Measurements from ENCODE around the gene PLXNC1.

Gene PLXNC1

DNA sequence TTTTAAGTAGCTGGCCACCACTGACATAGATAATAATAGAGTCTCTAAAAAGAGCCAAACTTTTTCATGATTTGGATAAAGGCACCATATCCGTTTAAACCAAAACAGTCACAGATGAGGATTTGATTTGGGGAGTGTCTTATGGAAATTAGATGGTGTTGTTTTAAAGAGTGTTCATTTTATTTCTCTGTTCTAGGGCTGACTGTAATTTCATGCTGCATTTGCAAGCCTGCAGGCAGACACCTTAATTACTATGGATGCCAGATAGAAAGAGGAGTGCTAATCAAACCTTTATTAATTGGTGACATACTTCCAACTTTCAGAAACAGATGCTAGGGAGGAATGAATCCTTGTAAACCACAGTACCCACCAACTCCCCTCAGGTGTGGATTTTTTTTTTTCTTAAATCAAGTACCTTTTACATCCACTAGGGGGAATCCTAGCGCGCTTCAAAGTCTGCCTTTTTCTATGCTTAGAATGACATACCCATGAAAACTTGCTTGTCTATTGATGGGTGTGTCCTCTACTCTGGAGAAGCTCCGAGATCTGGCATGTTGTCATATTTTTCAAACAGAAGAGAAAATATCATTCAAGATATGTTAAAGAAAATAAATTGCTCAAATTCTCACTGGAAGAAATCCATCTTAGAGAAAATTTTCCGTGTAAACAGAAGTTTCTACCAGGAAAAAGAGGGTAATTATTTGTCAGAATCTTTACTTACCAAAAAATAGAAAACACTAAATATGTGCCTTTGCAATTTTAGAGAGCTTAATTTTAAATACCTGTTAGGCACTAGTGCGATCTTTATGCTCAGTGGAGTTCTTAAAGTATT is 14.2 kb upstream of the PLXNC1 start:
- no peak for DNase-seq (ENCODE audit: low read depth, low spot score)

DNA sequence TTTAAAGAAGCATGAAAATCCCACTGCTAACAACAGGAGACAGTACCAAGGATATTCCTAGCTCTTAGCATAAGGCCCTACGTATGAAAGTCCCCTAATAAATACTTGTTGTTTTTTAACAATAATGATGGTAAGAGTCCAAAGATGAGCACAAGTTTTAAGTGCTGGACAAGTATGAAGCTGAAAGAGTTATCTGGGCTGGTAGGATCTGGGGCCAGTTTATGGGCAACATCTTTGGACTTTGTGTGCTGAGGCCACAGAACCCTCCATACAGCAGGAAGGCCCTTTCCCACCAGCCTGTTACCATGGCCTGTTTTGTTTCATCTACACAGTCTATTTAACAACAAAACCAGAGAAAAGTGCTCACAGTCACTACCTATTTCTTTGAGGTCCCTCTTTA is 12.5 kb upstream of the PLXNC1 start:
- DNase-seq (ENCODE audit: low read depth, low spot score) = no peak

GRCh38 chr12:94139816-94140215 is 8.6 kb upstream of the PLXNC1 start:
- DNase-seq (ENCODE audit: low read depth, low spot score) = no peak

- DNase-seq (ENCODE audit: low read depth, low spot score) = no peak
Observed at GRCh38 chr12:94140556-94140955, 7.8 kb upstream of the PLXNC1 start.

DNA sequence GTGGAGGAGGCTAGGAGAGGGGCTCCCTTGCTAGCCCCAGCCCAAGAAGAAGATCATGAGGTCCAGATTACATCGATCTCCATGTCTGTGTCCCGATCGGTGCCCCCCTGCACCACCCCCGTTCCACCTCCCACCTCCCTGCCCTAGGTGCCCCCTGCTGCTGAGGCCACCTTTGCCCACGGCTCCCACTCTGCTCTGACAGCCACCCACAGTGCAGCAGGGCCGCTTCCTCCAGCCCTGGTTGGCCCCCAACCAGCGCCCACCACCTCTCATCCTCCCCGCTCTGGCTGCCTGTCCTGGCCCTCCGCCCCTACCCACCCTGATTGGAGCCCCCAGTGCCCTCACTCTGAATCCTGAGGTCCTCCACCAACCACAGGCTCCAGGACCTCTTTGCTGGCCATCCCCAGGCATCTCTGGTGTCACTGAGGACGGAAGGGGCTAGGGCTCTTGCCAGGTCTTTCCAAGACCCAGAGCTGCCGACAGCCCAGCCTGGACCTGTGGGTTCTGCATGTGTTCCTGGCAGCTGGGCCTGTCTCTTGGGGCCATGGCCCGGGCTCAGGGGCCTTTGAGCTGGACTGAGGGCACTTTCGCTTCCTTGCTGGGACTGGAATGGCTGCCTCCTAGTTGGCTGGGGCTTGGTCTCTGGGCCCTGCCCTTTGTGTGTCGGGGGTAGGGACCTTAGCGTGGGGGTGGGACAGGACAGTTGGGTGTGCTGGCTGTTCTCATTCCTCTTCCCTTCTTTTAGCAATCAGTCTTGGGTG is 7.2 kb upstream of the PLXNC1 start:
- no peak for DNase-seq (ENCODE audit: low read depth, low spot score)

DNA sequence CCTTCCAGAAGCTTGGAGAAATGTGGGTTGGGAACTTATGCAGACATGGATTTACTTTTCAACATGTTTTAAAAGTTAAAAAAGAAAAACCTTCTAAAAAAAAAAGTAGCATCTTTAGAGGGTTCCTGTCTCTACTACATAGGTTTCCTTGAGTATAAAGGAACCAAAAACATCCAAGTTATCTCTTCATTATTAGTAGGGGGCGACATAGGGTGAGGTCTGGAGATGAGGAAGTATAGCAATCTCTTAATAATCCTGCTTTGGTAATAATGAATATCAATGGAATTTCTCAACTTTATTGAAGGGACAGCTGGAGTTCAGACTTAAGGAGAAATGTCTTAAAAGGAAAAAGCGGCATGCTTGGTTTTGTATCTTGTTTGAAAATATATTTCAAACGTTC is 6.5 kb upstream of the PLXNC1 start:
- DNase-seq (ENCODE audit: low read depth, low spot score) = no peak

- no peak for DNase-seq (ENCODE audit: low read depth, low spot score)
Observed at GRCh38 chr12:94143438-94143837, 4.9 kb upstream of the PLXNC1 start.

DNA sequence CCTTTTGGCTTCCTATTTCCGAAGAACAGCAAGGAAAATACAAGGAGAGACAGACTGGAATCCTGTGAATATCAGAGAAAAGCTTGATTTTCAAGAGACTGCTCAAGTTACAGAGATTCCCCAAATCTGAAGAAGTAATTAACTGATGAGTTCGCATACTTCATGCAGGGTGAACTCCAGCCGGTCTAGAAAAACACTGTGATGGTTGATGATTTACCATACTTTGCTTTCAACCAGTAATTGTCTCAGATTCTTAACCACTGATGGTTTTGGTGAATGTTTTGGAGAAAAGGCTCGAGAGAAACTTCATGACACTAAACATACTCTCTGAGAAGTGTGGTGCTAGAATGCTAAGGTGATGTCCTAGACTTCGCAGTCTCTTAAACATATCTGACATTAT is 4.4 kb upstream of the PLXNC1 start:
- DNase-seq (ENCODE audit: low read depth, low spot score) = no peak

DNA sequence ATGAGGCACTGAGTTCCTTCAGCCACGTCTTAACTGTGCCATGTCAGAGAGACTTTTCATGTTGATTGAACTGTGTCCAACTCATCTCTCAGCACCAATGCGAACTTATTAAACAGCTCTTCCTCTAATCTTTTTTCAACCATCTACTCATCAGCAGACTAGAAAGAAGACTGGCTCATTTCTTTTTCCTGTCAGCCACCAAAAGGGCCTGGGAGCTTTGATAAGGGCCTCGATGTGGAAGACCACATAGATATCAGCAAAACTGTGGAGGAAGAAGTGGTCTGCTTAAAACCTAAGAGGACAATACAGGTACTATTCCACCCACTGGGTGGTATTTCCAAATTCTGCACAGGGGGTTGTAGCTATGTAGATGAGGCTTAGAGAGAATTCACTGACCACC is 3.6 kb upstream of the PLXNC1 start:
- DNase-seq (ENCODE audit: low read depth, low spot score) = no peak

DNA sequence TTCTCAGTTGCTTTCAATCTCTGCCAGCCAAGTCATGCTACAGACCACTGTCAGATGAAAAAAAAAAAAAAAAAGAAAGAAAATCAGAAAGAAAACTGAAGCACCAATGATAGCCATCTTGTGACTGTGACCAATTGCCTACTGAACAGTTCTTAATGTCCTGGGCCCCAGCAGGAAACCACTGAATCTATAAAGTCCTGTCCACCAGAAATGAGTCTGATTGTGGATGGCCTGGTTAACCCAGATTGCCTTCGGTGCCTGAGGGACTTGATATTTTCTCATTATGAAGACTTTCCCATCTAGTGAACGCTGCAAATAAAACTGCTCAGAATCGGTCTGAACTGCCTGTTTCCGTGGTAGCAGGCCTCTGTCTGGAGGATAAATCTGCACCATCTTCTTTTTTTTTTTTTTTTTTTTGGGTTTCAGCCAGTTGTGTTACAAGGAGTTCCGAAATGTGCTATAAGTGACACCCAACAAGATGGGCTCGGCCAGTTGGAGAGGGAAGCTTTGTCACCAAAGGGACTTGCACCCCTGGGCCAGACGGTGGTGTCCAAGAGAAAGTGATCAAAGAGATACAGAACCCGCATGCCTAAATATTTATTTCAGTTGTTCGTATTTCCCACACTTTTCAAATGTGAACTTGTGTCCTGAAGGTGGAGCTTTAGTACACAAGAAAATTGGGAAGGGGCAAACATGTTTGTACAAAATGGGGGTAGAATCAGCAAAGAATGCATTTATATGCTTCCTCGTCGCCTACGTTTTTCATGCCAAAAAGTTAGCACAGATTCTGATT is 3.0 kb upstream of the PLXNC1 start:
- no peak for DNase-seq (ENCODE audit: low read depth, low spot score)

DNA sequence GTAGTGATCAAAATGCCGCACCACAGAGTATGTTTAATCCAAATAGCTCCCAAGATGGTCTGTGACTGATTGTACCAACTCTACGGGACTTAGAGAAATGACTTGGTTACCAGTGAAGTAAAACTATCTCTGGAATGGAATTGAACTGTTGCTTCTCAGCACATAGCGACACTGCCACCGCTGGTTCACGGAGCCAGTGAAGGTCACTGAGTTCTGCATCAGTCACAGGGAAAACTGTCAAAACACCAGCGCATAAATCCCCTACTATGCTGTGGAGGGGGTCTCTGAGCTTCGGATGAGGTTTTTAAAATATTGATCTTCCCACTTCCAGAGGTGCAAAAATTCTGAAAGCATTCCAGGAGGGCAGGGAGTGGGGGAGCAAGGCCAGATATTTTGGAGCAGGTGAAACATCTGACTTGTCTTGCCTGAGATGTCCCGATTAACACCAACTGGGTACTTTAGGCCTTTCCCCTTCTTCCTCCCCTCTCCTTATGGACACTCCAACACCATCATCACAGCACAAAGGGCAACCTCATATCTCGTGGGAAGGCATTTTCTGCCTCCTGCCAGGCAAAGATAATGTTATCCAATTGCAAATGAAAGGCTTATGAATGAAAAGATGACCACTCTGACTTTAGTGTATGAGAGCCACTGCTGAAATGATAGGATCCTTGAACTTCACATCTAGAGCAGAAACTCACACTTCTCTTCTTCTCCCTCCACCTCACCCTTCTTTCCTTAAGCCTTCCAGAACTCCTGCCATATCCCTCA is 2.0 kb upstream of the PLXNC1 start:
- no peak for DNase-seq (ENCODE audit: low read depth, low spot score)

- DNase-seq (ENCODE audit: low read depth, low spot score) = no peak
Observed at GRCh38 chr12:94147387-94147990, 888 bp upstream of the PLXNC1 start.

DNA sequence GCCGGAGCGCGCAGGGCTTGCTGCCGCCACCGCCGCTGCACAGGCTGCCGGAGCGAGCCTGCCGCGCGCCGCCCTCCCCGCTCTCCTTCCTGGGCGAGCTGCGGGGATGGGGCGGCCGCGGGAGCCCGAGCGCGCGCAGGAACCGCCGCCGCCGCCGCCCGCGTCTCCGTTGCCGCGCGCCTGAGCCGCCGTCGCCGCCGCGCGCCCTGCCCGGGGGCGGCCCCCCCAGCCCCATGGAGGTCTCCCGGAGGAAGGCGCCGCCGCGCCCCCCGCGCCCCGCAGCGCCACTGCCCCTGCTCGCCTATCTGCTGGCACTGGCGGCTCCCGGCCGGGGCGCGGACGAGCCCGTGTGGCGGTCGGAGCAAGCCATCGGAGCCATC is 352 bp downstream of the PLXNC1 start:
- no peak for DNase-seq (ENCODE audit: low read depth, low spot score)

DNA sequence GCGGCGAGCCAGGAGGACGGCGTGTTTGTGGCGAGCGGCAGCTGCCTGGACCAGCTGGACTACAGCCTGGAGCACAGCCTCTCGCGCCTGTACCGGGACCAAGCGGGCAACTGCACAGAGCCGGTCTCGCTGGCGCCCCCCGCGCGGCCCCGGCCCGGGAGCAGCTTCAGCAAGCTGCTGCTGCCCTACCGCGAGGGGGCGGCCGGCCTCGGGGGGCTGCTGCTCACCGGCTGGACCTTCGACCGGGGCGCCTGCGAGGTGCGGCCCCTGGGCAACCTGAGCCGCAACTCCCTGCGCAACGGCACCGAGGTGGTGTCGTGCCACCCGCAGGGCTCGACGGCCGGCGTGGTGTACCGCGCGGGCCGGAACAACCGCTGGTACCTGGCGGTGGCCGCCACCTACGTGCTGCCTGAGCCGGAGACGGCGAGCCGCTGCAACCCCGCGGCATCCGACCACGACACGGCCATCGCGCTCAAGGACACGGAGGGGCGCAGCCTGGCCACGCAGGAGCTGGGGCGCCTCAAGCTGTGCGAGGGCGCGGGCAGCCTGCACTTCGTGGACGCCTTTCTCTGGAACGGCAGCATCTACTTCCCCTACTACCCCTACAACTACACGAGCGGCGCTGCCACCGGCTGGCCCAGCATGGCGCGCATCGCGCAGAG is 873 bp downstream of the PLXNC1 start:
- DNase-seq (ENCODE audit: low read depth, low spot score) = no peak

GRCh38 chr12:94149781-94150239 is 1.4 kb downstream of the PLXNC1 start:
- no peak for DNase-seq (ENCODE audit: low read depth, low spot score)

DNA sequence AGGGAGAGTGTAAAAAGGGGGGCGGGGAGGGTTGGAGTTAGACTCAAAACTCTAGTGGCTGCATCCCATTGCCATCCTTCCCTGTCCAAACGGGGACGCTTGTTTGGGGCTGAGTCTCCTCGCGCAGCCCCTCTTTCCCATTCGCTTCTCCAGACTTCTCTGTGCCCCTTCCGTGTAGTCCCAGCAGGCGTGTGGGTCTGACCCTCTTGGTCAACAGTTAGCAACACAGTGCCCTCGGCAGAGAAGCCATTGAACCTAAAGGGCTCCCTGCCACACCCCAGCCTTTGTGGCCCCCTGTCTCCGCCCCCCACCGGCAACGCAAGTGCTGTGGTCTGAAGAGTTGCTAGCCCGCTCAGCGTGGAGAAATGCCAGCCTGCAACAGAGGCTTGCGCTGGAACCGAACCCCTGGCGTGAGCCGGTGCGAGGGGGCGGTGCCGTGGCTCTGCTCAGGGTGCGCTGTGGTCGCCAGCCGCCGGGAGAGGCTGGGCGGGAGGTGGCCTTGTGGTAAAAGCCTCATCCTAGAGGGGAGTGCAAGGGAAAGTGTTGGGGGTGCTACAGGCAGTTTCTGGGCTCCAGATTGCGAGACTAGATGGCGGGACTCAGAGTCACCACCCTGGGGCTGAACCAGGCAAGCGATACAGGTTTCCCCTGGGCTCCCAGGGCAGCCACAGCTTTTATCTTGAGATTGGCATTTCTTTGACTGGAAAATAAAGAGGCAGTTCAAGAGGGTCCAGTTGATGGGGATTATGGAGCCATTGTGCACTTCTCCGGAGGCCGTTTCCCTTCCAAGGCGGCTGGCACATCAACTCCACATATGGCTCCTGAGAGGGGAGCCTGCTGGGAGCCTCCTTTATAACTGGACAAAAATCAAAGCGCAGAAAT is 2.1 kb downstream of the PLXNC1 start:
- DNase-seq (ENCODE audit: low read depth, low spot score) = no peak

GRCh38 chr12:94151582-94151981 is 3.2 kb downstream of the PLXNC1 start:
- no peak for DNase-seq (ENCODE audit: low read depth, low spot score)

DNA sequence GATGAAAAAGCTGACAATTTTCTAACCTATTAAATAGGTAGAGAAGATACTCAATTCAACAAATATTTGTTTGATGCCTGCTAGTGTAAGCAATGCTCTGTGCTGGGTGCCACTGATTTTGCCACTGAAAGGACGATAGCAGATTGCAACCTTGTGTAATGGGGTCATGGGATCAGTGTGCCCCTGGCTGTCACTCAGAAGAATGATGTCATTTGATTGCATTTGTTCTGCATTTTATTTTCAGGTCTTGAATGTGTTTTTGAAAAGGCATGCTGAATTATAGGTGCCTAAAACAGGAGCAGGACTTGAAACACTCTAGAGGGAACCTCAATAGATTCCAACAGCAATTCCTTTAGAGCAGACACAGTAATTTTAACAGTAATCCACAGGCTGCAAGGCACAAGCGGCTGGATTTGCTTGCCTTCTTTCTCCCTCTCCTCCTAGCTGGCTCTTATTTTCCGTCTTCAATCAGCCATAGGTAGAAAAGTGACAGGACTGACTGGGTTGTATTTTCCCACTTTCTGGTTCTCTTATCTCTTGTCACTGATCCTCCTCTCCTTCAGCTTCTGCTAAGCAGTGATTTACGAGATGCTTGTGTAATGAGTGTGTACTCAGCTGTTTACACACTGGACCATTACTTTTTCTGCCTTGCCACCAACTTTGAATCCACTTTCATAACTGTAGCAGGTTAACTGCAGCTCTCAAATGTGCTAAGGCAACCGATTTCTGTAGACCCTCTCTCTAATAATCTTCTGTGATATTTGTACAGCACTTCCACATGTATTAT is 4.1 kb downstream of the PLXNC1 start:
- no peak for DNase-seq (ENCODE audit: low read depth, low spot score)

- DNase-seq (ENCODE audit: low read depth, low spot score) = no peak
Observed at GRCh38 chr12:94157181-94157580, 8.8 kb downstream of the PLXNC1 start.

All from activated CD4-positive, CD25-positive, alpha-beta regulatory T cell treated with anti-CD3 and anti-CD28 coated beads, Interleukin-2, amount 50 U/mL, for 16 hours (primary cell).